ENCODE measurements around the gene DPT.

Gene DPT

DNA sequence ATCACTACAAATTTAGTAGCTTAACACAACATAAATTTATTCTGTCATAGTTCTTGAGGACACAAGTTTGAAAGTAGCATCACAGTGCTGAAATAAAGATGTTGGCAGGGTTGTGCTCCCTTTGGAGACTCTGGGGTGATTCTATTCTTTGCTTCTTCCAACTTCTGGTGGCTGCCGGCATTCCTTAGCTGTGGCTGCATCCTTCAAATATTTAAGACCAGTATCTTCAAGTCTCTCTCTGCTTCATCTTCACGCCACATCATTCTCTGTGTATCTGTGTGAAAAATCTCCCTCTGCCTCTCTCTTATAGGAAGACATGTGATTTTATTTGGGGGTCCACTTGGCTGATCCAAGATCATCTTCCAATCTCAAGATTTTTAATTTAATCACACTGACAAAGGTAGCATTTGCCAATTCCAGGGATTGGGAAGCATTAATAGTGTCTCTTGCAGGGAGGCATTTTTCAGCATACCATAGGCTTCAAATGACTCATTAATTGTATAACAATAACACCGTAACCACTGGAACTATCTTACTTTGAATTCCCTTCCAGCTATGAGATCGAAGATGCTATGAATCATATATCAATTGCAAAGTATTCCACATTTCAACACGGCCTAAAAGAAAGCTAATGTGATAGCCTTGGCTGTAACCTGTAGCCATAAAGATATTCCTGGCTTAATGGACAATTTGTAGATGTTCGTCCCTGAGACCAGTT, 74.6 kb downstream of the DPT start:
- no peak for DNase-seq

GRCh38 chr1:168653567-168653966, 75.4 kb downstream of the DPT start:
- DNase-seq = no peak

- no peak for DNase-seq
These were observed 83.3 kb downstream of the DPT start for GRCh38 chr1:168645721-168646120.

All from NCI-H524 treated with DMSO at 0.1 percent for 48 hours (cell line).